Testis (tissue), 3 donors: ENCODE data around the gene CCDC191. TPM values are rescaled to one million over a fixed set of nuclear protein-coding genes. Genes with fewer than 3 reads are reported as not detected.

ENCODE experiments used
- DNase-seq: peaks from one replicate; pipeline ENCODE4 v3.0.0-alpha.2; 2019
- H3K27ac ChIP-seq, 2 donors: fragments of 200-600 bp; sonication (generic); one replicate each; pipeline ENCODE4 v1.5.1; 2019
- H3K27me3 ChIP-seq: fragments of 200-600 bp; sonication (generic); one replicate; pipeline ENCODE4 v1.5.1; 2019
- H3K36me3 ChIP-seq: fragments of 200-600 bp; sonication (generic); one replicate; pipeline ENCODE4 v1.5.1; 2017; ENCODE audit warnings: low read depth; ENCODE audit errors: missing control alignments
- H3K4me1 ChIP-seq: fragments of 200-600 bp; sonication (generic); one replicate; pipeline ENCODE4 v1.5.1; 2019
- H3K4me3 ChIP-seq, 2 donors: fragments of 200-600 bp; sonication (generic); one replicate each; pipeline ENCODE4 v1.5.1; 2017 to 2019
- H3K9me3 ChIP-seq: fragments of 200-600 bp; sonication (generic); one replicate; pipeline ENCODE4 v1.5.1; 2017
- CTCF ChIP-seq, 3 experiments: fragments of 450-650 bp in 2 of 3; fragments of 200-600 bp in 1 of 3; sonication (generic) in 1 of 3; IDR thresholded peaks; one replicate each; pipeline ENCODE4 v1.5.1; 2016 to 2019; ENCODE audit warnings: antibody characterized with exemption in 3 of 3, mild to moderate bottlenecking in 2 of 3, moderate library complexity in 1 of 3
- POLR2A ChIP-seq: fragments of 450-650 bp; IDR thresholded peaks from one replicate; pipeline ENCODE4 v1.6.1; 2017; ENCODE audit warnings: antibody characterized with exemption, mild to moderate bottlenecking, moderate library complexity
- WGBS, 2 donors: methylation state at CpG; one replicate each; pipeline ENCODE4 v1.1.5; 2018; 5-methylcytosine and 5-hydroxymethylcytosine counted together
- intact Hi-C: fragments of 100-400 bp; cut with DNase I; formaldehyde crosslinking; loops from one replicate; pipeline ENCODE4 v1.15.1; 2023; ENCODE audit warnings: low total_unique reads
- polyA plus RNA-seq: library from polyadenylated mRNA; stranded (reverse); fragments of 350-450 nt; fragmentation: Illumina TruSeq; extraction: RNeasy Lipid Tissue Mini Kit (QIAGEN cat#74804); gene quantifications from one replicate; pipeline ENCODE4 v1.2.3, GENCODE V29; 2014; ENCODE audit warnings: low read depth, low replicate concordance; ENCODE audit not compliant: insufficient read depth
- total RNA-seq, 2 donors: library from RNA; depleted of rRNA; stranded (reverse); fragments of >200 nt; gene quantifications; one replicate each; pipeline ENCODE4 v1.2.3, GENCODE V29; 2016

Gene CCDC191
- total and polyA plus RNA-seq, 3 donors from 2014 or later, result 13.9 to 22.5 (median 14.2) TPM

GRCh38 chr3:114067804-114068203, 11.5 kb upstream of the CCDC191 start:
- Histone ChIP-seq H3K9me3 (no peaks in the 10 kb centered on the region), H3K4me1 (no peaks in the 10 kb centered on the region), H3K36me3 (no peaks in the 10 kb centered on the region), H3K27me3 (no peaks in the 10 kb centered on the region), H3K27ac (no peak overlapping the region), H3K4me3 (no peak overlapping the region)
- intact Hi-C loops, result no loop called here
- TF ChIP-seq CTCF (IDR thresholded peaks at IDR 0.05), result no peak
- no peak for TF ChIP-seq POLR2A
- DNase-seq, result no peak
- WGBS, 2 donors, result 89 to 94% methylated on average over 4 of the region's 4 CpGs

GRCh38 chr3:114060906-114061655, 4.8 kb upstream of the CCDC191 start:
- WGBS, 2 donors, result 91 to 94% methylated on average over 8 of the region's 8 CpGs
- H3K4me3 ChIP-seq, result no peak overlapping the region
- no peaks in the 10 kb centered on the region for H3K27me3 ChIP-seq
- intact Hi-C loops, result no loop called here
- DNase-seq, result no peak
- no peaks in the 10 kb centered on the region for H3K36me3 ChIP-seq
- peaks cover 9% of the 10 kb centered on the region for H3K4me1 ChIP-seq
- H3K9me3 ChIP-seq, result no peaks in the 10 kb centered on the region
- H3K27ac ChIP-seq, result no peak overlapping the region
- TF ChIP-seq CTCF (IDR thresholded peaks at IDR 0.05) (no peak), POLR2A (no peak)

GRCh38 chr3:114058646-114059045, 2.3 kb upstream of the CCDC191 start:
- no peaks in the 10 kb centered on the region for H3K9me3 ChIP-seq
- no peak overlapping the region for H3K4me3 ChIP-seq
- intact Hi-C loops, result no loop called here
- H3K27me3 ChIP-seq, result no peaks in the 10 kb centered on the region
- H3K27ac ChIP-seq, result no peak overlapping the region
- no peaks in the 10 kb centered on the region for H3K36me3 ChIP-seq
- peaks cover 12% of the 10 kb centered on the region for H3K4me1 ChIP-seq
- TF ChIP-seq CTCF (IDR thresholded peaks at IDR 0.05) (no peak), POLR2A (no peak)
- WGBS, 2 donors, result 83 to 88% methylated on average over 8 of the region's 8 CpGs
- DNase-seq, result no peak

- Histone ChIP-seq H3K36me3 (no peaks in the 10 kb centered on the region), H3K27ac (peak overlapping the region; percentile 63 to 72), H3K27me3 (no peaks in the 10 kb centered on the region), H3K9me3 (no peaks in the 10 kb centered on the region), H3K4me3 (peak overlapping the region; percentile 77 to 83), H3K4me1 (peaks cover 12% of the 10 kb centered on the region)
- 1 to 2% methylated on average over 8 of the region's 8 CpGs for WGBS, 2 donors
- no peak for DNase-seq
- TF ChIP-seq POLR2A (no peak), CTCF (IDR thresholded peaks at IDR 0.05) (no peak)
- intact Hi-C loops, result no loop called here
Observed at GRCh38 chr3:114057011-114057347, 653 bp upstream of the CCDC191 start.

GRCh38 chr3:114052216-114052615, 4.1 kb downstream of the CCDC191 start:
- H3K27ac ChIP-seq, result no peak overlapping the region
- WGBS, 2 donors, result 87 to 88% methylated on average over 2 of the region's 2 CpGs
- no peaks in the 10 kb centered on the region for H3K36me3 ChIP-seq
- H3K9me3 ChIP-seq, result no peaks in the 10 kb centered on the region
- peaks cover 4% of the 10 kb centered on the region for H3K4me1 ChIP-seq
- H3K27me3 ChIP-seq, result no peaks in the 10 kb centered on the region
- intact Hi-C loops, result no loop called here
- DNase-seq, result no peak
- H3K4me3 ChIP-seq, result no peak overlapping the region
- TF ChIP-seq POLR2A (no peak), CTCF (IDR thresholded peaks at IDR 0.05) (no peak)
